Endothelial cell of umbilical vein (primary cell): Measurements from ENCODE around the gene MYH15.

Source experiments
- CTCF ChIP-seq, 2 donors: IDR thresholded peaks; 1 replicate in 1 of 2; 2 replicates in 1 of 2; pipeline ENCODE4 v1.5.1; 2011; ENCODE audit warnings: low read length in 2 of 2, mild to moderate bottlenecking in 2 of 2, moderate library complexity in 2 of 2, control low read depth in 1 of 2, inconsistent platforms in 1 of 2, low read depth in 1 of 2; ENCODE audit not compliant: insufficient read depth in 1 of 2; ENCODE audit errors: extremely low read depth in 1 of 2
- EZH2 ChIP-seq: IDR thresholded peaks from 2 replicates; pipeline ENCODE4 v1.6.1; 2012; ENCODE audit warnings: borderline replicate concordance, low read depth, mild to moderate bottlenecking, moderate library complexity, low read length, inconsistent platforms; ENCODE audit not compliant: severe bottlenecking
- FOS ChIP-seq: IDR thresholded peaks from 2 replicates; pipeline ENCODE4 v1.6.1; 2011; ENCODE audit warnings: mild to moderate bottlenecking, low read length, moderate library complexity, borderline replicate concordance; ENCODE audit not compliant: insufficient read depth
- JUN ChIP-seq: IDR thresholded peaks from 2 replicates; pipeline ENCODE4 v1.6.1; 2011; ENCODE audit warnings: borderline replicate concordance, low read depth; ENCODE audit not compliant: insufficient read length, insufficient read depth
- MAX ChIP-seq: IDR thresholded peaks from 2 replicates; pipeline ENCODE4 v1.6.1; 2011; ENCODE audit not compliant: insufficient read depth, insufficient read length
- MYC ChIP-seq: IDR thresholded peaks from one replicate; pipeline ENCODE4 v1.6.1; 2011; ENCODE audit warnings: mild to moderate bottlenecking, low read depth, low read length
- POLR2A ChIP-seq: IDR thresholded peaks from 2 replicates; pipeline ENCODE4 v1.6.1; 2012; ENCODE audit warnings: low read depth, mild to moderate bottlenecking, control low read depth, low read length
- POLR2AphosphoS5 ChIP-seq: IDR thresholded peaks from 2 replicates; pipeline ENCODE4 v1.6.1; 2012; ENCODE audit warnings: low read depth, mild to moderate bottlenecking, control low read depth, low read length, moderate library complexity; ENCODE audit not compliant: insufficient read depth

DNA sequence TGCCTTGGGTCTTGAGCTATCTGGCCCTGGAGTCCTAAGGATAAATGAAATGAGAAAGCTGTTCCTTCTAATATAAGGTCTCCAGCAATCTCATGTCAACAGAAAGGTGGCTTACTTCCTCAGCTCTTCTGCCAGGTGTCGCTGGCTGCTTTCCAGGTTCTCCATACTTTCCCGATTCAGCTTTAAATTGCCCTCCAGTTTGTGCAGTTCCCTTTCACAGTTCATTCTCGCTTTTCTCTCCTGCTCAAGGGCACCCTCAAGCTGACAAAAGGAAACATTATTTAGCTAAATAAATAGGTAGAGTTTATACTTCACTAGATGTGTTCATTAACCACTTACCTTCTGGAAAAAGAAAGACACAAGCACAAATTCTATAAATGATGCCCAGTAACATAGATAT is 73.0 kb downstream of the MYH15 start:
- TF ChIP-seq CTCF (IDR thresholded peaks at IDR 0.05; ENCODE audit: extremely low read depth in 1 of 2, insufficient read depth in 1 of 2, low read depth in 1 of 2, low read length in 2 of 2) (no peak), POLR2A (no peak), EZH2 (no peak), JUN (no peak), MAX (no peak), POLR2AphosphoS5 (no peak), MYC (no peak), FOS (no peak)
